HepG2 (cell line): ENCODE data around the gene PGAP3. TPM values are rescaled to one million over a fixed set of nuclear protein-coding genes. Genes with fewer than 3 reads are reported as not detected.

Experiments
- GLI4 ChIP-seq: sonication (generic); formaldehyde crosslinking; IDR thresholded peaks from 2 replicates; pipeline ENCODE4 v1.5.1; 2020; ENCODE audit warnings: missing genetic modification reagents, mild to moderate bottlenecking, moderate library complexity, borderline replicate concordance
- GMEB2 ChIP-seq: IDR thresholded peaks from 2 replicates; pipeline ENCODE4 v1.6.1; 2016; ENCODE audit warnings: missing biosample characterization, missing genetic modification reagents, low read depth
- SMARCE1 ChIP-seq: fragments of 450-650 bp; IDR thresholded peaks from 2 replicates; pipeline ENCODE4 v1.6.1; 2017; ENCODE audit warnings: borderline replicate concordance
- ZHX2 ChIP-seq, 2 experiments: sonication (generic) in 1 of 2; formaldehyde crosslinking in 1 of 2; IDR thresholded peaks; 2 replicates each; pipeline versions ENCODE4 v1.6.1 to v1.9.0; 2014 to 2022; ENCODE audit warnings: antibody characterized with exemption in 1 of 2, borderline replicate concordance in 1 of 2, inconsistent platforms in 1 of 2, low read depth in 1 of 2, missing genetic modification reagents in 1 of 2
- ZNF33B ChIP-seq: sonication (generic); formaldehyde crosslinking; IDR thresholded peaks from 2 replicates; pipeline ENCODE4 v1.5.1; 2020; ENCODE audit warnings: mild to moderate bottlenecking, missing genetic modification reagents
- polyA plus RNA-seq, 8 experiments: library from polyadenylated mRNA; depleted of rRNA in 3 of 8; stranded (reverse) in 7 of 8; unstranded in 1 of 8; fragments of >200 nt; fragmentation: Illumina TruSeq in 4 of 8; extraction: Trizol in 4 of 8; gene quantifications; 2 replicates each; pipeline versions ENCODE4 v1.2.1 to v1.2.3, GENCODE V29; 2011 to 2016; ENCODE audit warnings: low read depth in 4 of 8, missing spikeins in 1 of 8, mixed read lengths in 1 of 8; ENCODE audit not compliant: insufficient read depth in 1 of 8
- total RNA-seq, 5 experiments: library from RNA; depleted of rRNA; stranded (reverse); fragments of >200 nt; fragmentation: Illumina TruSeq; extraction: Trizol; gene quantifications; 2 replicates each; pipeline ENCODE4 v1.2.3, GENCODE V29; 2016; ENCODE audit warnings: low read depth in 1 of 5
- TF ChIP-seq, protein P1 (sequence below), 2 experiments: sonication (generic) in 1 of 2; formaldehyde crosslinking in 1 of 2; IDR thresholded peaks; 2 replicates each; pipeline versions ENCODE4 v1.5.1 to v1.6.1; 2011 to 2020; ENCODE audit warnings: borderline replicate concordance in 1 of 2, low read depth in 1 of 2, low read length in 1 of 2, mild to moderate bottlenecking in 1 of 2, missing genetic modification reagents in 1 of 2, moderate library complexity in 1 of 2
- TF ChIP-seq, protein P2 (sequence below): sonication (generic); formaldehyde crosslinking; IDR thresholded peaks from 2 replicates; pipeline ENCODE4 v1.5.0; 2020; ENCODE audit warnings: mild to moderate bottlenecking, missing genetic modification reagents
- TF ChIP-seq, protein P3 (sequence below): sonication (generic); formaldehyde crosslinking; IDR thresholded peaks from 2 replicates; pipeline ENCODE4 v1.4.0; 2020; ENCODE audit warnings: missing genetic modification reagents, mild to moderate bottlenecking, borderline replicate concordance
- TF ChIP-seq, protein P4 (sequence below): sonication (generic); formaldehyde crosslinking; IDR thresholded peaks from 2 replicates; pipeline ENCODE4 v1.4.0; 2020; ENCODE audit warnings: missing genetic modification reagents

PGAP3 gene
- total and polyA plus RNA-seq, 2 of the 13 experiments (the other 11 are each of a cell fraction or from before 2014, with no cell fraction given), result 11.9 to 14.6 TPM

GRCh38 chr17:39653662-39654331, 34.1 kb downstream of the PGAP3 start (continued):
- TF ChIP-seq GMEB2 (no peak), SMARCE1 (no peak), ZNF33B (CRISPR knock-in tag) (no peak), GLI4 (no peak), ZHX2 (IDR thresholded peaks at IDR 0.05; ENCODE audit: low read depth) (no peak), ZHX2 (CRISPR knock-in tag; IDR thresholded peaks at IDR 0.05; ENCODE audit: borderline replicate concordance) (no peak)
- TF ChIP-seq, protein P1, sequence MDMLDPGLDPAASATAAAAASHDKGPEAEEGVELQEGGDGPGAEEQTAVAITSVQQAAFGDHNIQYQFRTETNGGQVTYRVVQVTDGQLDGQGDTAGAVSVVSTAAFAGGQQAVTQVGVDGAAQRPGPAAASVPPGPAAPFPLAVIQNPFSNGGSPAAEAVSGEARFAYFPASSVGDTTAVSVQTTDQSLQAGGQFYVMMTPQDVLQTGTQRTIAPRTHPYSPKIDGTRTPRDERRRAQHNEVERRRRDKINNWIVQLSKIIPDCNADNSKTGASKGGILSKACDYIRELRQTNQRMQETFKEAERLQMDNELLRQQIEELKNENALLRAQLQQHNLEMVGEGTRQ (IDR thresholded peaks at IDR 0.05; ENCODE audit: low read depth, low read length), result no peak
- TF ChIP-seq, protein P1 (CRISPR knock-in tag; IDR thresholded peaks at IDR 0.05; ENCODE audit: borderline replicate concordance), result no peak
- TF ChIP-seq, protein P2, sequence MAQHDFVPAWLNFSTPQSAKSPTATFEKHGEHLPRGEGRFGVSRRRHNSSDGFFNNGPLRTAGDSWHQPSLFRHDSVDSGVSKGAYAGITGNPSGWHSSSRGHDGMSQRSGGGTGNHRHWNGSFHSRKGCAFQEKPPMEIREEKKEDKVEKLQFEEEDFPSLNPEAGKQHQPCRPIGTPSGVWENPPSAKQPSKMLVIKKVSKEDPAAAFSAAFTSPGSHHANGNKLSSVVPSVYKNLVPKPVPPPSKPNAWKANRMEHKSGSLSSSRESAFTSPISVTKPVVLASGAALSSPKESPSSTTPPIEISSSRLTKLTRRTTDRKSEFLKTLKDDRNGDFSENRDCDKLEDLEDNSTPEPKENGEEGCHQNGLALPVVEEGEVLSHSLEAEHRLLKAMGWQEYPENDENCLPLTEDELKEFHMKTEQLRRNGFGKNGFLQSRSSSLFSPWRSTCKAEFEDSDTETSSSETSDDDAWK (CRISPR knock-in tag), result no peak
- TF ChIP-seq, protein P3, sequence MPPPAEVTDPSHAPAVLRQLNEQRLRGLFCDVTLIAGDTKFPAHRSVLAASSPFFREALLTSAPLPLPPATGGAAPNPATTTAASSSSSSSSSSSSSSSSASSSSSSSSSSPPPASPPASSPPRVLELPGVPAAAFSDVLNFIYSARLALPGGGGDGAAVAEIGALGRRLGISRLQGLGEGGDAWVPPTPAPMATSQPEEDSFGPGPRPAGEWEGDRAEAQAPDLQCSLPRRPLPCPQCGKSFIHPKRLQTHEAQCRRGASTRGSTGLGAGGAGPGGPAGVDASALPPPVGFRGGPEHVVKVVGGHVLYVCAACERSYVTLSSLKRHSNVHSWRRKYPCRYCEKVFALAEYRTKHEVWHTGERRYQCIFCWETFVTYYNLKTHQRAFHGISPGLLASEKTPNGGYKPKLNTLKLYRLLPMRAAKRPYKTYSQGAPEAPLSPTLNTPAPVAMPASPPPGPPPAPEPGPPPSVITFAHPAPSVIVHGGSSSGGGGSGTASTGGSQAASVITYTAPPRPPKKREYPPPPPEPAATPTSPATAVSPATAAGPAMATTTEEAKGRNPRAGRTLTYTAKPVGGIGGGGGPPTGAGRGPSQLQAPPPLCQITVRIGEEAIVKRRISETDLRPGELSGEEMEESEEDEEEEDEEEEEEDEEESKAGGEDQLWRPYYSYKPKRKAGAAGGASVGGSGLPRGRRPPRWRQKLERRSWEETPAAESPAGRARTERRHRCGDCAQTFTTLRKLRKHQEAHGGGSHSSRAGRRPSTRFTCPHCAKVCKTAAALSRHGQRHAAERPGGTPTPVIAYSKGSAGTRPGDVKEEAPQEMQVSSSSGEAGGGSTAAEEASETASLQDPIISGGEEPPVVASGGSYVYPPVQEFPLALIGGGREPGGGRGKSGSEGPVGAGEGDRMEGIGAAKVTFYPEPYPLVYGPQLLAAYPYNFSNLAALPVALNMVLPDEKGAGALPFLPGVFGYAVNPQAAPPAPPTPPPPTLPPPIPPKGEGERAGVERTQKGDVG, result no peak; the same call in 1 of the 2 replicates
- TF ChIP-seq, protein P4, sequence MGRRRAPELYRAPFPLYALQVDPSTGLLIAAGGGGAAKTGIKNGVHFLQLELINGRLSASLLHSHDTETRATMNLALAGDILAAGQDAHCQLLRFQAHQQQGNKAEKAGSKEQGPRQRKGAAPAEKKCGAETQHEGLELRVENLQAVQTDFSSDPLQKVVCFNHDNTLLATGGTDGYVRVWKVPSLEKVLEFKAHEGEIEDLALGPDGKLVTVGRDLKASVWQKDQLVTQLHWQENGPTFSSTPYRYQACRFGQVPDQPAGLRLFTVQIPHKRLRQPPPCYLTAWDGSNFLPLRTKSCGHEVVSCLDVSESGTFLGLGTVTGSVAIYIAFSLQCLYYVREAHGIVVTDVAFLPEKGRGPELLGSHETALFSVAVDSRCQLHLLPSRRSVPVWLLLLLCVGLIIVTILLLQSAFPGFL (CRISPR knock-in tag), result no peak
